ENCODE measurements around the gene RITA1.

The RITA1 gene

DNA sequence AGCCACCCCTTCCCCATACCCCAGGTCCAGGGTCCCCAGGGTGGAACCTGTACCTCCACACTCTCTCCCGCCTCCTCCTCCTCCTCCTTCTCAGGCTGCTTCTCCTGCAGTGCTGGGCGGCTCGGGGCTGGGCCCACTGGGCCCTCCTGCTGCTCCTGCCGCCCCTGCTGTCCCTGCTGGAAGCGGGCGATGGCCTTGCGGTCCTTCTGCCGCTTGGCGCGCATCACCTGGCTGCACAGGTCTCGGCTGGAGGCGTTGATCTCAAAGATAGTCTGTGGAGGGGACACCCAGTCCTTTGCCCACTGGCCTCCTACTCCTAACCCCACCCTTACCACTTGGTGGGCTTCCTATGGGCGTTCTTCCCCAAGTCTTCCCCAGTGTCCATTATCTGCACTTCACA, 21.5 kb upstream of the RITA1 start:
- Histone ChIP-seq H3K36me3 (peaks cover 53% of the 10 kb centered on the region), H3K27me3 (no peaks in the 10 kb centered on the region), H3K9me3 (no peaks in the 10 kb centered on the region), H3K4me3 (ENCODE audit: low read depth, low read length) (no peak overlapping the region), H3K4me1 (peaks cover 8% of the 10 kb centered on the region)
- TF ChIP-seq, protein P1, sequence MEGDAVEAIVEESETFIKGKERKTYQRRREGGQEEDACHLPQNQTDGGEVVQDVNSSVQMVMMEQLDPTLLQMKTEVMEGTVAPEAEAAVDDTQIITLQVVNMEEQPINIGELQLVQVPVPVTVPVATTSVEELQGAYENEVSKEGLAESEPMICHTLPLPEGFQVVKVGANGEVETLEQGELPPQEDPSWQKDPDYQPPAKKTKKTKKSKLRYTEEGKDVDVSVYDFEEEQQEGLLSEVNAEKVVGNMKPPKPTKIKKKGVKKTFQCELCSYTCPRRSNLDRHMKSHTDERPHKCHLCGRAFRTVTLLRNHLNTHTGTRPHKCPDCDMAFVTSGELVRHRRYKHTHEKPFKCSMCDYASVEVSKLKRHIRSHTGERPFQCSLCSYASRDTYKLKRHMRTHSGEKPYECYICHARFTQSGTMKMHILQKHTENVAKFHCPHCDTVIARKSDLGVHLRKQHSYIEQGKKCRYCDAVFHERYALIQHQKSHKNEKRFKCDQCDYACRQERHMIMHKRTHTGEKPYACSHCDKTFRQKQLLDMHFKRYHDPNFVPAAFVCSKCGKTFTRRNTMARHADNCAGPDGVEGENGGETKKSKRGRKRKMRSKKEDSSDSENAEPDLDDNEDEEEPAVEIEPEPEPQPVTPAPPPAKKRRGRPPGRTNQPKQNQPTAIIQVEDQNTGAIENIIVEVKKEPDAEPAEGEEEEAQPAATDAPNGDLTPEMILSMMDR (IDR thresholded peaks at IDR 0.05; ENCODE audit: low read depth, low read length), result no peak
- DNase-seq, result no peak

DNA sequence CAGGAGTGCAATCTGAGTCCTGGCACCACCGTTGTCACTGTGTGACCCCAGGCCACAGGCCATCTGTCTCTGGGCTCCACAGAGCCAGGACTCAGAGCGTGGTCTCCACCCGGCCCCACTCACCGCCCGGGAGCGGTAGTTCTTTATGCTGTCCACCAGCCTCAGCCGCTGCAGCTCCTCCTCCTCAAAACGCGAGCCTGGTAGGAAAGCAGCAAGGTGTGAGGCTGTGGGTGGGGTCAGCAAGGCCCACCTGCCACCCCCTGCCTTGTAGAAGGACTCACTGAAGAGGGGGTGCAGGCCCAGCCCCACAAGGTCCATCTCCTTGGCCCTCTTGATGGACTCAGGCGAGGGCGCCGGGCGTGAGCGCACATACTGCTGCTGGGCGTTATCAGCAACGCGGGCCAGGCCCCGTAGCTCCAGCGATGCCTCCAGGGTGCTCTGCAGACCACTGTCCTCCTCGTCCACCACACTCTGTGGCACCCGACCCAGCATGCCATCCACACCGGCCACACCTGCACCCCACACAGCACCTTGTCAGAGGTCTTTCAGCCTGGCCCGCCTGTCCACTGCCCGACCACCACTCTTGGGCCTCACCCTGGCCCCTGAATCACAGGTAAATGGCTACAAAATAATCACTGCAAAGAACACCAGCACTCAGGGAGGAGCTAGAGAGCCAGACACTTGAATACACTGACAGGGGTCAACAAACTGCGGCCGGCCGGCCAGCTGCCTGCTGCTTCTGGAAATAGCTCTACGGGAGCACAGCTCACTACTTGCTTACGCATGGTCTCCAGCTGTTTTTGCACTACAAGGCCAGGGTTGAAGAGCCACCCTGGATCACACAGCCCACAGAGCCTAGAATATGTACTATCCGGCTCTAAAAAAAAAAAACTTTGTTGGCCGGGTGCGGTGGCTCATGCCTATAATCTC, 19.7 kb upstream of the RITA1 start:
- Histone ChIP-seq H3K36me3 (peaks cover 53% of the 10 kb centered on the region), H3K9me3 (no peaks in the 10 kb centered on the region), H3K27me3 (no peaks in the 10 kb centered on the region), H3K4me3 (ENCODE audit: low read depth, low read length) (no peak overlapping the region), H3K4me1 (peaks cover 8% of the 10 kb centered on the region)
- DNase-seq, result no peak
- TF ChIP-seq, protein P1 (IDR thresholded peaks at IDR 0.05; ENCODE audit: low read depth, low read length), result no peak

DNA sequence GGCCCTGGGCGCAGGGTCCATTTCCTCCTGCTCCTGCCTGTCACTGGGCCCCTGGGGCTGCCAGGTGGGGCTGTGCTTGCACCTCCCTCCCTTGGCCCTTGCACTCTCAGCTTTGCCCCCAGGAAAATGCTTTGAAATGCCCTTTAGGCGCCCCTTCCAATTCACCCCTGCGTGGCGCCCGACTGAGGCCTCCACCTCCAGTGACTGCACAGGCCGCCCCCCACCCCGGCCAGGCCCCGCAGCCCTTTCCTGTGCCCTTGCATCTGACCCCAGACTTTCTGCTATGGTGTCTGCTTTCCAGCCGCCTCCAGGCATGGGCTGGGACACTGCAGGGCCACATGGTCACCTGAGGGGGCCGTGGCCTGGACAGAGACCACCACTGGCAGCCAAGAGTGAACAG, 17.7 kb upstream of the RITA1 start:
- Histone ChIP-seq H3K4me3 (ENCODE audit: low read depth, low read length) (no peak overlapping the region), H3K4me1 (no peaks in the 10 kb centered on the region; the same call in 1 of the 2 replicates), H3K36me3 (peaks cover 72% of the 10 kb centered on the region), H3K9me3 (no peaks in the 10 kb centered on the region), H3K27me3 (no peaks in the 10 kb centered on the region)
- TF ChIP-seq, protein P1 (IDR thresholded peaks at IDR 0.05; ENCODE audit: low read depth, low read length), result no peak
- DNase-seq, result no peak

DNA sequence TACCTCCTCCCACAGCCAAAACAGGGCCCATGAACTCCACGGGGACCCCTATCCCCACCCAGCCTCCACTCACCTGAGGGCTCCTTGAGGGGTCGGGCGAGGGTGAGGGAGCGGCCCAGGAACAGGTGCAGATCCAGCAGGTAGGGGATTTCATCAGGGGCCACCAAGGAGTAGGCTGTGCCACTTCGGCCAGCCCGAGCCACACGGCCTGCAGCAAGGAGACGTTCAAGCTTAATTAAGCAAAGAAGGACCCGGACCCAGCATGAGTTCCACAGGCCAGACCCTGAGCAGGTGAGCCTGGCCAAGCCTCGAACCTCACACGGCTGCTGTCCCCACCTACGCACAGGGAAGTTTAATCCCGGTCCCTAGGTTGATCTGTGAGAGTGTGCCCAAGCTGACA, 15.8 kb upstream of the RITA1 start:
- Histone ChIP-seq H3K27me3 (no peaks in the 10 kb centered on the region), H3K4me3 (ENCODE audit: low read depth, low read length) (no peak overlapping the region), H3K9me3 (no peaks in the 10 kb centered on the region), H3K4me1 (no peaks in the 10 kb centered on the region; the same call in 1 of the 2 replicates), H3K36me3 (peaks cover 89% of the 10 kb centered on the region)
- DNase-seq, result no peak
- TF ChIP-seq, protein P1 (IDR thresholded peaks at IDR 0.05; ENCODE audit: low read depth, low read length), result no peak

DNA sequence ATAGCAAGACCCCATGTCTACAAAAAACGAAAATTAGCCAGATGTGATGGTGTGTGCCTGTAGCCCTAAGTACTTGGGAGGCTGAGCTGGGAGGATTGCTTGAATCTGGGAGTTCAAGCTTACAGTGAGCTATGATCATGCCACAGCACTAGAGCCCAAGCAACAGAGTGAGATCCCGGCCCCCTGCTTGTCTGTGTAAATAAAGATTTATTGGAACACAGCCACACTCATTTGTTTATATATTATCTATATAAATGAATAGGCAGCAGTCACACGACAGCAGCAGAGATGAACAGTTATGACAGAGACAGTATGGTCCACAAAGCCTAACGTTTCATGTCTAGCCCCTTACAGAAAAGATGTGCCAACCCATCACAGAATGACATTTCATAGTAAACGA, 15.1 kb upstream of the RITA1 start:
- no peaks in the 10 kb centered on the region; the same call in 1 of the 2 replicates for H3K4me1 ChIP-seq
- DNase-seq, result no peak
- TF ChIP-seq, protein P1 (IDR thresholded peaks at IDR 0.05; ENCODE audit: low read depth, low read length), result no peak

DNA sequence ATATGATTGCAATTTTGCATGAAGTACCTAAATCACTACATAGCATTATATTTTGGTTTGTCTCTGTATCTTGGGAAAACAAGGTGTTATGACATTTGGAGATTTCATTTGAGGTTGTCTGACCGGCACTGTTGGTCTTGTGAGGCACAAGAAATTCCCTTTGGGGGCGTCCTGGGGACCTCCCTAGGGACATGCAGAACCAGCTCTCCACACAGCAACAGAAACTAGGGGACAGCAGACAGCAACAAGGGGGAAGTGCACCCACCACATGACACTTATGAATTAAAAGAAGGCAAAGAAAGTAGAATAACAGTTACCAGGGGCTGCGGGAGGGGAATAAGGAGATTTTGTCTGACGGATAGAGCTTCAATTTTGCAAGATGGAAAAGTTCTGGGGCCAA, 14.6 kb upstream of the RITA1 start:
- H3K4me3 ChIP-seq (ENCODE audit: low read depth, low read length), result no peak overlapping the region
- no peak for DNase-seq
- TF ChIP-seq, protein P1 (IDR thresholded peaks at IDR 0.05; ENCODE audit: low read depth, low read length), result no peak
- no peaks in the 10 kb centered on the region for H3K9me3 ChIP-seq
- H3K27me3 ChIP-seq, result no peaks in the 10 kb centered on the region
- peaks cover 82% of the 10 kb centered on the region for H3K36me3 ChIP-seq
- H3K4me1 ChIP-seq, result no peaks in the 10 kb centered on the region; the same call in 1 of the 2 replicates

More for the DNA sequence above, 15.1 kb upstream of the RITA1 start:
- Histone ChIP-seq H3K27me3 (no peaks in the 10 kb centered on the region), H3K4me3 (ENCODE audit: low read depth, low read length) (no peak overlapping the region), H3K36me3 (peaks cover 86% of the 10 kb centered on the region), H3K9me3 (no peaks in the 10 kb centered on the region)
